Aorta (tissue), 5 donors: ENCODE results near the gene C18orf54. TPM values are rescaled to one million over a fixed set of nuclear protein-coding genes. Genes with fewer than 3 reads are reported as not detected.

Source experiments
- ATAC-seq: fragments of 200-7000 bp; cut with Tn5 transposase; one replicate; pipeline ENCODE4 v1.9.1; 2022; ENCODE audit warnings: moderate library complexity; ENCODE audit not compliant: low FRiP score
- DNase-seq, 2 donors: peaks; one replicate each; pipeline ENCODE4 v3.0.0-alpha.2; 2020
- H3K27ac ChIP-seq, 2 donors: one replicate each; pipeline ENCODE4 v1.5.1; 2013; ENCODE audit warnings: low read length in 2 of 2, mild to moderate bottlenecking in 2 of 2, moderate library complexity in 2 of 2, control low read depth in 1 of 2, inconsistent platforms in 1 of 2, low read depth in 1 of 2
- H3K27me3 ChIP-seq, 2 donors: one replicate each; pipeline ENCODE4 v1.6.1; 2013; ENCODE audit warnings: control low read depth in 1 of 2, low read length in 1 of 2, mild to moderate bottlenecking in 1 of 2, moderate library complexity in 1 of 2; ENCODE audit not compliant: insufficient read depth in 2 of 2, control insufficient read depth in 1 of 2
- H3K36me3 ChIP-seq, 2 donors: one replicate each; pipeline ENCODE4 v1.6.1; 2013; ENCODE audit warnings: control low read depth in 1 of 2, low read length in 1 of 2, mild to moderate bottlenecking in 1 of 2; ENCODE audit not compliant: insufficient read depth in 2 of 2, control insufficient read depth in 1 of 2
- H3K4me1 ChIP-seq, 2 donors: one replicate each; pipeline ENCODE4 v1.6.1; 2013; ENCODE audit warnings: low read length in 2 of 2, control low read depth in 1 of 2, mild to moderate bottlenecking in 1 of 2, moderate library complexity in 1 of 2; ENCODE audit not compliant: insufficient read depth in 2 of 2, control insufficient read depth in 1 of 2
- H3K4me3 ChIP-seq, 2 donors: one replicate each; pipeline ENCODE4 v1.5.1; 2013; ENCODE audit warnings: low read length in 2 of 2, control low read depth in 1 of 2, mild to moderate bottlenecking in 1 of 2
- H3K9me3 ChIP-seq: one replicate; pipeline ENCODE4 v1.6.1; 2013; ENCODE audit warnings: mild to moderate bottlenecking, low read length; ENCODE audit not compliant: control insufficient read depth
- WGBS, 2 donors: extraction: QIAGEN DNeasy Blood & Tissue Kit; methylation state at CpG; one replicate each; pipeline ENCODE4 v1.1.7; 2013; 5-methylcytosine and 5-hydroxymethylcytosine counted together
- intact Hi-C, 2 donors: fragments of 100-400 bp; cut with DNase I; formaldehyde crosslinking; loops; one replicate each; pipeline versions ENCODE4 v1.14.2 to v1.15.0; 2022
- polyA plus RNA-seq, 2 donors: library from polyadenylated mRNA; stranded (reverse); fragments of 200-250 nt; gene quantifications; one replicate each; pipeline ENCODE4 v1.2.3, GENCODE V29; 2013
- total RNA-seq, 2 donors: library from RNA; stranded (reverse); fragmentation: NEBNext Ultra II Directional; extraction: Animal tissue kit (Norgen Biotek cat#: 25700); gene quantifications; one replicate each; pipeline ENCODE4 v1.2.1, GENCODE V29; 2021
- donor health status: healthy with polysubstance abuse.
- donor health status: Bipolar disorder and iron deficiency.
- donor health status: DM: no; HTN: no; CAD: no.
- donor health status: DM: no; HTN: no; CAD: no.
- donor health status: DM: yes; HTN: yes; CAD: no.

The C18orf54 gene
- total and polyA plus RNA-seq, 4 donors: 0.50 to 5.5 (median 1.8) TPM

DNA sequence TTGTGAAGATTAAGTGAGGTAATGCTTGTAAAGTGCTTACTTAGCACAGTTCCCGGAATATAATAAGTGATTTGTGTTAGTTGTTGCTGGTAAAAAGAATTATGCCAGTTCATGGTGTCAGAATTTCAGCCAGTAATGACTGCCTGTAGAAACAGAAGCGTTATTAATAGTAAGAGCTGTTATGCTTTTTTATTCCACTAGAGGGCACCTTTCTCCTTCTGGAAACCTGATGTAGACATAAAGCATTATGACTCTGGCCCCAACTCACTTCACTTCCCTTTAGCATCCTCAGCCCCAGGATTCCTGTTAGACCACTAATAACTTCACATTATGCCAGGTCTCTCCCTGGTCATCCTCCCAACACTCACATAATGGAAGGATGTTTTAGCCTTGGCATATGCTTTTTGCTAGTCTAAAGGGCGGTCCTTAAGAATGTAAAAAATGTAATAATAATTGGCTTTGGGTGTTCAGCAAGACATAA lies 34.9 kb downstream of the C18orf54 start:
- H3K9me3 ChIP-seq: no peaks in the 10 kb centered on the region
- no peaks in the 10 kb centered on the region for H3K4me1 ChIP-seq
- H3K36me3 ChIP-seq: no peaks in the 10 kb centered on the region
- peak; percentile 74 for ATAC-seq
- intact Hi-C loops: no loop called here
- WGBS, 2 donors: 31 to 32% methylated on average over 3 of the region's 3 CpGs
- no peak overlapping the region for H3K4me3 ChIP-seq
- DNase-seq: no peak
- H3K27me3 ChIP-seq: no peaks in the 10 kb centered on the region
- H3K27ac ChIP-seq: no peak overlapping the region

DNA sequence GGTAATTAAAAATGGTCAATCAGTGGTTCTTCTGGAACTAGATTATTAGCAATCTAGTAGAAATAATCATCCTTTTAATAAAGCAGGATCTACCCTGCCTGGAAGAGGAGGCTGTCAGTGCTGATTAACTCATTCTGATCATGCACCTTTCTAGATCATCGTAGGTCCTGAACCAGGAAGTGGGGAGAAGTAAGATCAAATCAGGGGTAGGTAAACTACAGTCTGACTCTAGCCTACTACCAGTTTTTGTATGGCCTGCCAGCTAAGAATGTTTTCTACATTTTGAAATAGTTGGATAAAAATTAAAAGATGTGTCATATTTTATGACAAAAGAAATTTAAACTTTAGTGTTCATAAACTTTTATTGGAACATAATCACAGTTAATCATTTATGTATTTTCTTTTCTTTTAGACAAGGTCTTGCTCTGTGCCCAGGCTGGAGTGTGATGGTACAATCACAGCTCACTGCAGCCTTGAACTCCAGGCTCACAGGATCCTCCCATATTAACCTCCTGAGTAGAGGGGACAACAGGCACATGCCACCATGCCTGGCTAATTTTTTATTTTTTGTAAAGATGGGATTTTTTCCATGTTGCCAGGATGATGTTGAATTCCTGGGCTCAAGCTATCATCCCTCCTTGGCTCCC lies 36.1 kb downstream of the C18orf54 start:
- ATAC-seq (no peak), DNase-seq (no peak)
- intact Hi-C loops: no loop called here
- H3K27ac ChIP-seq: no peak overlapping the region
- WGBS, 2 donors: 75 to 82% methylated on average over 1 of the region's 1 CpG
- H3K4me1 ChIP-seq: no peaks in the 10 kb centered on the region
- no peak overlapping the region for H3K4me3 ChIP-seq
- H3K9me3 ChIP-seq: no peaks in the 10 kb centered on the region
- no peaks in the 10 kb centered on the region for H3K27me3 ChIP-seq
- no peaks in the 10 kb centered on the region for H3K36me3 ChIP-seq

DNA sequence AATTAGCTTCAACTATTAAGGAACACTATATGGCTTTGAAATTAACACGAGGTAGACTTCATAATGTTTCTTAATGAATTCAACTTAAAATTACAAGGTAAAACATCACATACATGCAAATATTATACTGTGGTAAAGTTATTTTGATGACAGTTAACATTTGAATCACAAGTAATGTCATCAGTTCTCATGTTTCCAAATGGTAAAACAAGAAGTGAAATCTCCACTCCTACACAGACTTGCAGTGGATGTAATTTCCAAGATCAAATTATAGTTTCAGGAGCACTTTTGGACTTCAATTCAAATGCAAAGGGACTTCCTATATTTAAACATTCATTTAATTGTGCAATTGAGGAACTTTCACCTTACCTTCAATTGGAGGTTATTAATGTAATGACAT lies 39.1 kb downstream of the C18orf54 start:
- WGBS, 2 donors: 77 to 100% methylated on average over 1 of the region's 1 CpG
- Histone ChIP-seq H3K36me3 (no peaks in the 10 kb centered on the region), H3K4me1 (no peaks in the 10 kb centered on the region), H3K9me3 (no peaks in the 10 kb centered on the region), H3K27ac (no peak overlapping the region), H3K4me3 (no peak overlapping the region), H3K27me3 (no peaks in the 10 kb centered on the region)
- no peak for ATAC-seq
- DNase-seq: no peak
- intact Hi-C loops: no loop called here

DNA sequence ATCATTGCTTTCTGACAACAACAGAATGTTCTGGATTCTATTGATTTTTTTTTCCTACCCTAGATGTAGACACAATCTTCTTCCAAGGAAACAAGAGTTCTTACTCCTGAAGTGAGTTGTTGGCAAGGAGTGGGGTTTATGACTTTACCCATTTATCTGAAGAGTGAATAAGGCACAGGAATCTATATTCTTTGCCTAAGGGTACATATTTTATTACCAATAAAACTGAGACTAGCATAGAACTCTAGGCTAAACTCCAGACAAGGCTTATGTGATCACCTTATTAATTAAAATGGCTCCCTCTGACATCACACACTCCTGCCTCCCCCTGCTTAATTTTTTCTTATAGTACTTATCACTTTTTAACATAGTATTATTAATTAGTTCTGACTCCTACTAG lies 47.6 kb downstream of the C18orf54 start:
- ATAC-seq: no peak
- H3K9me3 ChIP-seq: no peaks in the 10 kb centered on the region
- H3K27me3 ChIP-seq: no peaks in the 10 kb centered on the region
- no peak for DNase-seq
- no peaks in the 10 kb centered on the region for H3K4me1 ChIP-seq
- intact Hi-C loops: no loop called here
- H3K4me3 ChIP-seq: no peak overlapping the region
- H3K36me3 ChIP-seq: no peaks in the 10 kb centered on the region
- H3K27ac ChIP-seq: no peak overlapping the region

DNA sequence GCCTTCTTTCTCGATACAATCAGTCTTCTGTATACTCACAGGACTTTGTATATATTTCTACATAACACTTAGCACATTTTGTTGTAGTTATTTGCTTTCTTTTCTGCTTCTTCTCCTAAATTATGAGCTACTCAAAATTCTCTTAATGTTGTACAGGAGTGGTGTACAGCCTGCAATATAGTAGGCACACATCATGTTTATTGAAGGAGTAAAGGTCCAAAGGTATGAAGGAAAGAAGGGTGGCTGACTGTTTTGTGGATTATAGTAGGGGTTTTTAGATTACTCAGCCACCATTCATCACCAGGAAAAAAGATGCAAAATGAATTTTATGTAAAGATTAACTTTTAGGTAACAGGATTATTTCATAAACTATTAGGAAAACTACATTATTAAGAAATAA lies 54.1 kb downstream of the C18orf54 start:
- no peaks in the 10 kb centered on the region for H3K36me3 ChIP-seq
- WGBS, 2 donors: 76 to 84% methylated on average over 1 of the region's 1 CpG
- ATAC-seq (no peak), DNase-seq (no peak)
- intact Hi-C loops: no loop called here
- H3K4me1 ChIP-seq: no peaks in the 10 kb centered on the region
- H3K27me3 ChIP-seq: no peaks in the 10 kb centered on the region
- no peak overlapping the region for H3K27ac ChIP-seq
- no peak overlapping the region for H3K4me3 ChIP-seq
- H3K9me3 ChIP-seq: no peaks in the 10 kb centered on the region

DNA sequence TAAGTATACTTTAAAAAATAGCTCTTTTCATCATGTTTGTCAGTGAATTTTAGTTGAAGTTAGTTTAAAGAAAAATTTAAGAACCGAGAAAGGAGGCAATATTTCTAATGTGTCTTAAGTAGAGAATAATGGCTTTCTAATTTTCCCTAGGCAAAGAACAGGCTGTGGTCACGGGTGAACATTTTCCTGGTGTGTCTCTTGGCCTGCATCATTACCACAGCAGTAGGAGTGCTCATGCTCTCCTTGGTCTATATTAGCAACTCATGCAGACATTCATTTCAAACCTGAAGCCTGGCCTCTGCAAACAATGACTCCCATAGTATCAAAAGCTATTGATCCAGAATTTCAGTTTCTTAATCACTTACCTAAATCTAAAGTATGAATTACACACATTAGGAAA lies 57.4 kb downstream of the C18orf54 start:
- no peaks in the 10 kb centered on the region for H3K36me3 ChIP-seq
- no peak for ATAC-seq
- WGBS, 2 donors: 65 to 71% methylated on average over 2 of the region's 2 CpGs
- H3K4me3 ChIP-seq: no peak overlapping the region
- intact Hi-C loops: no loop called here
- no peaks in the 10 kb centered on the region for H3K9me3 ChIP-seq
- no peak for DNase-seq
- no peaks in the 10 kb centered on the region for H3K4me1 ChIP-seq
- H3K27ac ChIP-seq: no peak overlapping the region
- no peaks in the 10 kb centered on the region for H3K27me3 ChIP-seq

DNA sequence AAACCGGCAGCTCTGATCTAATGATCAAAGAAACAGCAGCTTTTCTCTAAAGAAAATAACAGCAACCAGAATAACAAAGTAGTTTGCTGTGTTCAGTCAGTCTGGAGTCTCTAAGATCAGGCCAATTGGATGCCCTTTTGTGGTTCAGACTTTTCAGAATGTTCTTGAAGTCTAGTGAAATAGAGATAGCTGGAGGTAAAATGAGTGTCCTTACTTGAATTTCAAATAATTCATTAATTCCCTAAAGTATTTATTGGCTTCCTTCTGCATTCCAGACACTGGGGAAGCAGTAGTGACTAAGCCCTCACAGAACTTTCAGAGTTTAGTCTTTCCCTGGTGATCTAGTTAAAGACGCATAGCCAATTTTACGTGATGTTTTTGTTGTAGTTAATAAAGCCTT lies 58.7 kb downstream of the C18orf54 start:
- no peak overlapping the region for H3K4me3 ChIP-seq
- no peaks in the 10 kb centered on the region for H3K36me3 ChIP-seq
- no peaks in the 10 kb centered on the region for H3K9me3 ChIP-seq
- DNase-seq (no peak), ATAC-seq (peak; percentile 56)
- intact Hi-C loops: no loop called here
- H3K4me1 ChIP-seq: no peaks in the 10 kb centered on the region
- no peak overlapping the region for H3K27ac ChIP-seq
- H3K27me3 ChIP-seq: no peaks in the 10 kb centered on the region
- WGBS, 2 donors: 15 to 19% methylated on average over 3 of the region's 3 CpGs

DNA sequence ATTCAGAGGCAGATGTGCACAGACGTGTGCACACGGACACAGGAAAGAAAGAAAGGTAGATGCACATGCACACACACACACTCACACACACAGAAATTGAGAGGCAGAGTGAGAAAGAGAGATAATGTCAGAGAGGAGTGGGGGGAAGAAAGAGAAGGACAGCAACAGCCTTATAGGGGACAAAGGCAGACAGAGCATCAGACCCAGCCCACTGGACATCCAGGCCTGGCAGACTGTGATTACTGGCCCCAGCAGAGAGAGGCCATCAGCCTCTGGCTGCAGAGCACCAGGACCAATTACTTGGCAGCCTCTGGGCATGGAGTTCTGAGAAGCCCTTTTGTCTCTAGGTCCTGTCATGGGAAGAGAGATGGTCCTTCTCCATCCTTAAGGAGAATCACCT lies 66.1 kb downstream of the C18orf54 start:
- no peaks in the 10 kb centered on the region for H3K9me3 ChIP-seq
- H3K4me1 ChIP-seq: no peaks in the 10 kb centered on the region
- H3K36me3 ChIP-seq: no peaks in the 10 kb centered on the region
- no peak for ATAC-seq
- no peak for DNase-seq
- 34 to 37% methylated on average over 2 of the region's 2 CpGs for WGBS, 2 donors
- H3K27me3 ChIP-seq: no peaks in the 10 kb centered on the region
- H3K27ac ChIP-seq: no peak overlapping the region
- intact Hi-C loops: no loop called here
- no peak overlapping the region for H3K4me3 ChIP-seq

DNA sequence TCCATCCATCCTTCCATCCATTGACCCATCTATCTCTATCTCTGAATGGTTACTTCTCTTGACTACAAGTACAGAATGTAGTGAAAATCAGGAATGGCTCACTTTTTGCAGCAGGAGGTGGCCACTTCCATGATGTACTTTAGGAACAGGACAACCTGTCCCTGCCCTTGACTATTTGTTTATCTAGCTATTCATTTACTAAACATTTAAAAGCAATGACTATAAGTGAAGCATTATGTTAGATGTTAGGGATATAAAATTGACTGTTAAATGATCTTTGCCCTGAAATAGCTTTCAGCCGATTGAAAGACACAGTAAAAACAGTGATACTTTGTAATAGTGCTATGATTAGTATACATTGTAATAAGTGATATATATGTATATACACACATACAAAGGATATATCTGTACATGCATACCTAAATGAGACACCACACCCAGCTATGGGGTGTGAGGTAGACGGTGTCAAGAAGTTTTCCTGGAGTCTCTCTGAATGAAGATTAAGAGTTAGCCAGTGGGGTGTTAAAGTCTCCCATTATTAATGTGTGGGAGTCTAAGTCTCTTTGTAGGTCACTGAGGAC lies 68.5 kb downstream of the C18orf54 start:
- WGBS, 2 donors: 76% methylated on average over 2 of the region's 2 CpGs
- no peak for DNase-seq
- H3K27ac ChIP-seq: no peak overlapping the region

More for the DNA sequence above, 68.5 kb downstream of the C18orf54 start:
- H3K4me1 ChIP-seq: no peaks in the 10 kb centered on the region
- no peaks in the 10 kb centered on the region for H3K9me3 ChIP-seq
- no peaks in the 10 kb centered on the region for H3K36me3 ChIP-seq
- intact Hi-C loops: no loop called here
- no peaks in the 10 kb centered on the region for H3K27me3 ChIP-seq
- no peak overlapping the region for H3K4me3 ChIP-seq
- no peak for ATAC-seq
